Measurements from ENCODE around the gene FOXL1.

- TF ChIP-seq MTA2 (IDR thresholded peaks at IDR 0.05; ENCODE audit: low read depth) (no peak), CREB1 (IDR thresholded peaks at IDR 0.05) (peak; percentile 99), CREB1 (CRISPR knock-in tag; IDR thresholded peaks at IDR 0.05) (peak; percentile 100), CTCFL (IDR thresholded peaks at IDR 0.05; ENCODE audit: borderline replicate concordance, insufficient read depth, low read depth, low read length, poor library complexity, severe bottlenecking) (no peak), SP1 (CRISPR knock-in tag; IDR thresholded peaks at IDR 0.05) (peak; percentile 50; the same call in 1 of the 2 replicates), NRF1 (conservative IDR thresholded peaks at IDR 0.05 in 1 of 2, IDR thresholded peaks at IDR 0.05 in 1 of 2) (peak; percentile 98)
Observed at GRCh38 chr16:86554917-86555703, 23.2 kb upstream of the FOXL1 start, which contains the start of gene MTHFSD.

Measured in K562 (cell line).